Measurements from ENCODE around the gene ZNF672.

- no peak for TF ChIP-seq CTCF (optimal IDR thresholded peaks at IDR 0.05 in 1 of 3, IDR thresholded peaks at IDR 0.05 in 1 of 3, conservative IDR thresholded peaks at IDR 0.05 in 1 of 3; ENCODE audit: extremely low read depth in 1 of 3, insufficient read depth in 2 of 3, low read length in 3 of 3)
- TF ChIP-seq EZH2 (IDR thresholded peaks at IDR 0.05; ENCODE audit: low read length), result no peak
These were observed 6.5 kb downstream of the ZNF672 start for GRCh38 chr1:248844526-248844925.
